ENCODE measurements around the gene ILF3. TPM values are rescaled to one million over a fixed set of nuclear protein-coding genes. Genes with fewer than 3 reads are reported as not detected.
"Not testable (repeated sequence)": the region's sequence is repeated elsewhere in the genome, so short reads cannot be mapped to it uniquely, and the experiment has no call there.

Gene ILF3
- total RNA-seq, 1 experiment from 2014 or later: 430 TPM

GRCh38 chr19:10670876-10671804, 17.0 kb downstream of the ILF3 start (continued):
- TF ChIP-seq EGR1 (IDR thresholded peaks at IDR 0.05; ENCODE audit: low read depth) (no peak), CTCF (IDR thresholded peaks at IDR 0.05 in 2 of 3, conservative IDR thresholded peaks at IDR 0.05 in 1 of 3; ENCODE audit: borderline replicate concordance in 1 of 3, insufficient read depth in 1 of 3, low read depth in 2 of 3, low read length in 2 of 3) (no peak), POLR2AphosphoS5 (IDR thresholded peaks at IDR 0.05; ENCODE audit: low read depth, low read length) (no peak), RAD21 (IDR thresholded peaks at IDR 0.05; ENCODE audit: low read depth) (no peak), ELF1 (IDR thresholded peaks at IDR 0.05; ENCODE audit: borderline replicate concordance, low read depth) (no peak), FOSL1 (IDR thresholded peaks at IDR 0.05; ENCODE audit: low read depth) (no peak), TCF7L2 (IDR thresholded peaks at IDR 0.05; ENCODE audit: borderline replicate concordance, extremely low read depth, insufficient read depth, insufficient read length) (no peak)

GRCh38 chr19:10671922-10672321, 17.8 kb downstream of the ILF3 start:
- H2AFZ ChIP-seq (ENCODE audit: low read depth, low read length, poor library complexity, severe bottlenecking); ATAC-seq; H3K9ac ChIP-seq (ENCODE audit: low read length); H3K27ac ChIP-seq (ENCODE audit: low read depth, low read length); H3K4me2 ChIP-seq (ENCODE audit: low read length); H3K9me3 ChIP-seq (ENCODE audit: control insufficient read depth in 1 of 2, insufficient read depth in 1 of 2, low read depth in 1 of 2, low read length in 2 of 2); POLR2A ChIA-PET; H3K4me3 ChIP-seq (replicated peaks in 1 of 2; ENCODE audit: low read depth in 1 of 2, low read length in 2 of 2); BruUV-seq (replicated peaks); H3K27me3 ChIP-seq (ENCODE audit: insufficient read depth, low read length); H3K9me2 ChIP-seq (ENCODE audit: insufficient read depth); DNase-seq (ENCODE audit: low read depth, low spot score); CTCF ChIA-PET; intact Hi-C loops (cut with micrococcal nuclease); H3K4me1 ChIP-seq (ENCODE audit: control insufficient read depth in 1 of 2, insufficient read depth in 2 of 2, low read length in 2 of 2): not testable (repeated sequence)
- Histone ChIP-seq H4K20me1 (ENCODE audit: insufficient read depth) (peaks cover 26% of the 10 kb centered on the region; the same call in 1 of the 2 replicates), H3K79me2 (ENCODE audit: insufficient read depth, low read length) (peaks cover 97% of the 10 kb centered on the region), H3K36me3 (ENCODE audit: control insufficient read depth in 1 of 2, insufficient read depth in 2 of 2, low read length in 2 of 2) (peaks cover 26 to 45% of the 10 kb centered on the region in 2 experiments)
- RAD21 ChIA-PET (ENCODE audit: low non-redundant PET in 1 of 2, low total read pairs in 2 of 2, uncharacterized antibody in 2 of 2, unreplicated experiment in 2 of 2): interaction anchor here in 1 of 2 experiments (0.6 kb wide), 1 partner anchor 247 kb away, joined by 3 read pairs; no protein-coding TSS in a partner anchor

GRCh38 chr19:10675214-10675613, 21.1 kb downstream of the ILF3 start:
- RAD21 ChIA-PET (ENCODE audit: low non-redundant PET in 1 of 2, low total read pairs in 2 of 2, uncharacterized antibody in 2 of 2, unreplicated experiment in 2 of 2); ATAC-seq; H3K4me2 ChIP-seq (ENCODE audit: low read length); H3K27ac ChIP-seq (ENCODE audit: low read depth, low read length); H3K4me3 ChIP-seq (replicated peaks in 1 of 2; ENCODE audit: low read depth in 1 of 2, low read length in 2 of 2); H3K9me3 ChIP-seq (ENCODE audit: control insufficient read depth in 1 of 2, insufficient read depth in 1 of 2, low read depth in 1 of 2, low read length in 2 of 2); DNase-seq (ENCODE audit: low read depth, low spot score); BruUV-seq (replicated peaks); H3K27me3 ChIP-seq (ENCODE audit: insufficient read depth, low read length); H2AFZ ChIP-seq (ENCODE audit: low read depth, low read length, poor library complexity, severe bottlenecking); H3K4me1 ChIP-seq (ENCODE audit: control insufficient read depth in 1 of 2, insufficient read depth in 2 of 2, low read length in 2 of 2); intact Hi-C loops (cut with micrococcal nuclease); H3K9ac ChIP-seq (ENCODE audit: low read length); H3K9me2 ChIP-seq (ENCODE audit: insufficient read depth); POLR2A ChIA-PET: not testable (repeated sequence)
- Histone ChIP-seq H3K36me3 (ENCODE audit: control insufficient read depth in 1 of 2, insufficient read depth in 2 of 2, low read length in 2 of 2) (peaks cover 56 to 74% of the 10 kb centered on the region in 2 experiments), H4K20me1 (ENCODE audit: insufficient read depth) (peaks cover 20% of the 10 kb centered on the region; the same call in 1 of the 2 replicates), H3K79me2 (ENCODE audit: insufficient read depth, low read length) (peaks cover 97% of the 10 kb centered on the region)
- CTCF ChIA-PET: interaction anchor here (0.8 kb wide), 1 partner anchor 24 kb away, joined by 3 read pairs; no protein-coding TSS in a partner anchor
